NCI-H526 (cell line): ENCODE results near the gene COG3.
"Not testable (repeated sequence)": the region's sequence is repeated elsewhere in the genome, so short reads cannot be mapped to it uniquely, and the experiment has no call there.

Source experiments
- DNase-seq, 2 experiments: peaks; one replicate each; lab custom pipeline; 2025; lab: John Stamatoyannopoulos, UW

Gene COG3, protein sequence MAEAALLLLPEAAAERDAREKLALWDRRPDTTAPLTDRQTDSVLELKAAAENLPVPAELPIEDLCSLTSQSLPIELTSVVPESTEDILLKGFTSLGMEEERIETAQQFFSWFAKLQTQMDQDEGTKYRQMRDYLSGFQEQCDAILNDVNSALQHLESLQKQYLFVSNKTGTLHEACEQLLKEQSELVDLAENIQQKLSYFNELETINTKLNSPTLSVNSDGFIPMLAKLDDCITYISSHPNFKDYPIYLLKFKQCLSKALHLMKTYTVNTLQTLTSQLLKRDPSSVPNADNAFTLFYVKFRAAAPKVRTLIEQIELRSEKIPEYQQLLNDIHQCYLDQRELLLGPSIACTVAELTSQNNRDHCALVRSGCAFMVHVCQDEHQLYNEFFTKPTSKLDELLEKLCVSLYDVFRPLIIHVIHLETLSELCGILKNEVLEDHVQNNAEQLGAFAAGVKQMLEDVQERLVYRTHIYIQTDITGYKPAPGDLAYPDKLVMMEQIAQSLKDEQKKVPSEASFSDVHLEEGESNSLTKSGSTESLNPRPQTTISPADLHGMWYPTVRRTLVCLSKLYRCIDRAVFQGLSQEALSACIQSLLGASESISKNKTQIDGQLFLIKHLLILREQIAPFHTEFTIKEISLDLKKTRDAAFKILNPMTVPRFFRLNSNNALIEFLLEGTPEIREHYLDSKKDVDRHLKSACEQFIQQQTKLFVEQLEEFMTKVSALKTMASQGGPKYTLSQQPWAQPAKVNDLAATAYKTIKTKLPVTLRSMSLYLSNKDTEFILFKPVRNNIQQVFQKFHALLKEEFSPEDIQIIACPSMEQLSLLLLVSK

DNA sequence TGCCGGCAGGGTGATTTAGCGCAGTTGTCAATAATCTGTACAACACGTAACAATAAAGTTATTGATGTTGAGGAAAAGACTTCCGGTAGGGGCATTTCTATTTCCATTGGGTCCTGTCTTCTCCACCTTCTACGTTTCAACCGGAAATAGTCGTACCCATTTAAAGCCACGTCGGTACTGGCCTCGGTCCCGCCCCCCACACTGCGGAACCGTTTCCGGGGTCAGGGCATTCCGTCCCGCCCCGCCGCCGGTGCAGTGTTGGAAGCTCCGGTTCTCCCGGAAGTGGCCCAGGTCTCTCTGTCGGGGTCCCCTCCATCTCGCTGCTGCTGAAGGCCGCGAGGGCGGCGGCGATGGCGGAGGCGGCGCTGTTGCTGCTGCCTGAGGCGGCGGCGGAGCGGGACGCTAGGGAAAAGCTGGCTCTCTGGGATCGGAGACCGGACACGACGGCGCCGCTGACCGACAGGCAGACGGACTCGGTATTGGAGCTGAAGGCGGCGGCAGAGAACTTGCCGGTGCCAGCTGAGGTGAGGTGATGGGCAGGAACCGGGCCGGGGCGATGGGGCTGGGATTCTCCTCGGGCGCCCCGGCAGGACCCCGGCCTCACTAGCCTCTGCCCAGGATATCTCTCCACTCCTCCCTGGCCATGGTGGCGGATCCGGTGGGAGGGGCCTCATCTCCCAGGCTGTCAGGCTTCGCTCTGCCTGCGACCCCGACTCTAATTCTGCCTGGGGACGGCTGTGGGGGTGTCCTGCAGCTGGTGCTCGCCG is at the start of gene COG3:
Gene COG3 (plus strand): TSS at position 253 of the 767 bp plus-strand sequence. CDS start 98 bp downstream, at position 351.
- peak; percentile 99 for DNase-seq

DNA sequence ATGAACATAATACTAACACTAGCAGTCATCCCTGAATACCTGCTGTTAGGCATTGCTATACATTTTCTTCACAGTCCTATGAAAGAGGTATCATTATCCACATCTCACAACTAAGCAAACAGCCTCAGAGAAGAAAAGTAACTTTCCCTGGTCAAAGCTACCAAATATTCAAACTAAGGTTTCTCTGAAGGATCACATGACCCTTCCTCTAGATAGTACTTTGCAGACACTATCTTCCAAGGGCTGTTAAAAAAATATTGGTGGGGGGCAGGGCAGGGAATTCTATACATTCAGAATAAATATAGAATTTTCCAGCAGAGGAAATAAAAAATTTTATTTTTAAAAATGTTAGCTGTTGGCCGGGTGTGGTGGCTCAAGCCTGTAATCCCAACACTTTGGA is 49.6 kb upstream of the COG3 start:
- DNase-seq, result no peak

DNA sequence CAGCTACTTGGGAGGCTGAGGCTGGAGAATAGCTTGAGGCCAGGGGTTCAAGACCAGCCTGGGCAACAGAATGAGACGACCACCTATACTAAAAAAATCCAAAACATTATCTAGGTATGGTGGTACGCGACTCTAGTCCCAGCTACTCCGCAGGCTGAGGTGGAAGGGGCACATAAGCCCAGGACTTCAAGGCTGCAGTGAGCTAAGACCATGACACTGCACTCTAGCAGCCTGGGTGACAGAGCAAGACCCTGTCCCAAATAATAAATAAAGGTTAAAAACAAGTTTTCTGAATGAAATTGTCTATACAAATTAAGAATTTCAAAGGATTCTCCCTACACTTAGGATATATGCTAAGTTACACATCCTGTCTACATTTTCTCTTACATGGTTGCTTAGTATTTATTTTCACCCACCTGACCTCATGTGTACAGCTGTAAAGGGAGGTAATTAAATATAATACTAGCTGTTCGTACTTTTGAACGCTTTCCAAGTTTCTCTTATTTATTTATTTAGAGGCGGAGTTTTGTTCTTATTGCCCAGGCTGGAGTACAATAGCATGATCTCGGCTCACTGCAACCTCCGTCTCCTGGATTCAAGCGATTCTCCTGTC is 48.1 kb upstream of the COG3 start:
- DNase-seq, result no peak

DNA sequence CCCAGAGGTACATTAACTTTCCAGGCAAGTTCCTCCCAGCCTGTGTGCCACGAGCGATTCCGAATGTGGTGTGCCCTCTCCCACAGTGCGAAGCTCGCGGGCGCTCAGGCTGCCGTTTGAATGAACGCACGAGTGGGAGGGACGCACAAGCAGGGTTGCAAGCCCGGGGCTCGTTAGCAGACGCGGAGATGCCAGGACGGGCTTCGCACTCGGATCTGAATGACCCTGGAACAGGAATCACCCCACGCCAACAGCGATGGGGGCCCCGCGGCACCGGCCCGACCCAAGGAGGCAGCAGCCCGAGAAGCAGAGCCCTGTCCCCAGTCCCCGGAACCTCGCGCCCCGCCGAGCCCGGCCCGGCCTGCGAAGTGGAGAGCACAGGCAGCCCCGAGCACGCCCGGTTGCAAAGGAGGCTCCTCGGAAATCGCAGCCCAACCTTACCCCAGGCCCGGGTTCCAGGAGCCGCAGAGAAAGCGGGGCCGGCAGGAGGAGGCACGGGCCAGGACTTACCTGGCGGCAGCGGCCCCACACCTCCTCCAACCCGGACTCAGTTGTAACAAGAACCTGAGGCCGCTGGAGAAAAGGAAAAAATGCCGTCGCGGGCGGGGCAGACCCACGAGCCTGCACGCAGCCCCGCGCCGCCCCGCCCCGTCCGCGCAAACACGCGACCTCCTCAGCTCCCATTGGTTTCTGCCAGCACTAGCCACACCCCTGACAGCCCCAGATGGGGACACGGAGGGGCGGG is 46.8 kb upstream of the COG3 start, which contains the start of gene SLC25A30:
Gene SLC25A30 (minus strand): TSS at position 584 of the 745 bp plus-strand sequence. CDS start 6,948 bp downstream, outside the sequence.
- DNase-seq, result peak; percentile 95 to 98

DNA sequence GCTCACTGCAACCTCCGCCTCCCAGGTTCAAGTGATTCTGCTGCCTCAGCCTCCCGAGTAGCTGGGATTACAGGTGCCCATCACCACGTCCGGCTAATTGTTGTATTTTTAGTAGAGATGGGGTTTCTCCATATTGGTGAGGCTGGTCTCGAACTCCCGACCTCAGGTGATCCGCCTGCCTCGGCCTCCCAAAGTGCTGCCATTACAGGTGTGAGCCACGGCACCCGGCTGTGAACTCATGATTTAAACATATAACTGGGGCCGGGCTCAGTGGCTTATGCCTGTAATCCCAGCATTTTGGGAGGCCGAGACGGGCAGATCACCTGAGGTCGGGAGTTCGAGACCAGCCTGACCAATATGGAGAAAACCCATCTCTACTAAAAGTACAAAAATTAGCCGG is 45.4 kb upstream of the COG3 start:
- DNase-seq, result not testable (repeated sequence)

DNA sequence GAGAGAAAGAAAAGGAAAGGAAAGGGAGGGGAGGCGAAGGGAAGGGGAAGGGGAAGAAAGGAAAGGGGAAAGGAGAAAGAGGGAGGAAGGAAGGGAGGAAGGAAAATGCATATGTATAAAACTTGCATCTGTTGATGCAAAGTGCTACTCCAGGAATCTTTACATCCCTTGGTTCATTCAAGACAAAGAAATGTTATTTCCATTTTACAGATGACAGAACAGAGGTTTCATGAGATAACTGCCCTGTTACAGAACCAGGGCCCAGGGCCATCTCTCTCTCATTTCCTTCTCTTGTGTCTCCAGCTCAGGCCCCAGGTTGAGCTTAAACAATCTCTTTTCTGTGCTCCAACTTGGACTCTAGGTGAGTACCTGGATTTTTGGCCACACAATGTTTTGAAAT is 44.8 kb upstream of the COG3 start:
- no peak for DNase-seq

DNA sequence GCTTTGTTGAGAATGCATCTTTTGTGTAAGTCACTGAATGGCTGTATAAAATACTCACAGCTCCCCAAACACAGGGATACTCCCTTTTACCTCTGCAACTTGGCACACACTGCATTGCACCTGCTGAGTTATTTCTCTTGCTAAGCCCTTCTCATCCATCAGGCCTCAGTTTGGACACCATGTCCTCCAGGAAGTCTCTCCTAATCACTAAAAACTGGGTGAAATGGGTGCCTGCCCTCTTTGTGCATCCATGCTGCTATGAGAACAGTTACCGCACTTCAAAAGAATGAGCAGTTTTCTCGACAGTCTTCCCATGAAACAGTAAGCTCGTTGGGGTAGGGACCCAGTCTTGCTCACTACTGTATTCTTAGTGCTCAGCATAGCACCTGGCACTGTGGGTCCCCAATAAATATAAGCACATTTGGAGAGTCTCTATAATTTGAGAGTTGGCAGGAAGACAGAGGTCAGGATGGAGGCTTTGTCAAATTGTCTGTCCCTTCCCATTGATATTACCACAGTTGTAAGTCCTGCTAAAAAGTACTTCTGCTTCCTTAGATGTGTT is 41.9 kb upstream of the COG3 start:
- DNase-seq, result no peak

DNA sequence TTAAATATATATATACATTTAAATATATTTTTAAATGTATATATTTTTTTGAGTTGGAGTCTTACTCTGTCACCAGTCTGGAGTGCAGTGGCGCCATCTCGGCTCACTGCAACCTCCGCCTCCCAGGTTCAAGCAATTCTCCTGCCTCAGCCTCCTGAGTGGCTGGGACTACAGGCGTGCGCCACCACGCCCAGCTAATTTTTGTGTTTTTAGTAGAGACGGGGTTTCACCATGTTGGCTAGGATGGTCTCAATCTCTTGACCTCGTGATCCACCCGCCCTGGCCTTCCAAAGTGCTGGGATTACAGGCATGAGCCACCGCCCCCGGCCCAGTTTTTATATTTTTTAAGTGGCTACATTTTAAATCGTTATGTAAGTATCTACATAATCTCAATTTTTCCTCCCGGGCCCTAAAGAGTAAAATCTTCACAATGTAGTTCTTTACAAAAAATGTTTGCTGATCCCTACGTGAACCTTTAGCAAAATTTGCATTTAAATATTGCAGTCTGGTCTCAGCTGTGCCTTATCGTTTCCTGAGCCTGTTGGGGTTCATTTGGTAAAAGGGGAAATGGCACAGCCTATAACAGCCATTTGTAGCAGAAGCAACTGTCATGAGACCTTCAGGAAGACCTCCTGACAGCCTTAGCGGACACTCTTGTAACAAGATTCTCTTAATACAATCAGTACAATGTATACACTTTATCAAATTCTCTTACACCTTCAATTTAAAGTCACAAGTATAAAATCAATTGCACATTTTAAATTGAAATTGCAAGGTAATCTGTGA is 38.5 kb upstream of the COG3 start:
- DNase-seq, result not testable (repeated sequence)

DNA sequence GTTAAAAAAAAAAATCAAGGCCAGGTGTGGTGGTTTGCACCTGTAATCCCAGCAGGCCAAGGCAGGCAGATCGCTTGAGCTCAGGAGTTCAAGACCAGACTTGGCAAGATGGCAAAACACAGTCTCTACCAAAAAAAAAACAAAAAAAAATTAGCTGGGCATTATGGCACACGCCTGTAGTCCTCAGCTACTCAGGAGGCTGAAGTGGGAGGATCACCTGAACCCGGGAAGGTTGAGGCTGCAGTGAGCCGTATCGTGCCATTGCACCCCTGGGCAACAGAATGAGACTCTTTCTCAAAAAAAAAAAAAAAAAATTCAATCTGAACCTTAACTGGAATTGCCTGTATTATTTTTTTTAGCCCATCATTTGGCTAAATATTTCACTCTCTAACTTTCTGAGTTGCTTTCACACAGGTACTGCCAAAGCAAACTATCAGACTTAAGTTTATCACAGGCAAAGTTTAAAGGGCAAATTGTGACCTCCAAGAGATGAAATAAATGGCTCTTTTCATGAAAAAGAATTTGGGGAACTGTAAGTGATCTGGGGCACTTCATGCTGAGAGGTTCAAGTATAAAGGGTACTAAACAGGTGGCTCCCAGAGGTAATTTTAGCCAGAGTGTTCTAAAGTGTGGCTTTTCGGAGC is 31.9 kb upstream of the COG3 start:
- no peak for DNase-seq

DNA sequence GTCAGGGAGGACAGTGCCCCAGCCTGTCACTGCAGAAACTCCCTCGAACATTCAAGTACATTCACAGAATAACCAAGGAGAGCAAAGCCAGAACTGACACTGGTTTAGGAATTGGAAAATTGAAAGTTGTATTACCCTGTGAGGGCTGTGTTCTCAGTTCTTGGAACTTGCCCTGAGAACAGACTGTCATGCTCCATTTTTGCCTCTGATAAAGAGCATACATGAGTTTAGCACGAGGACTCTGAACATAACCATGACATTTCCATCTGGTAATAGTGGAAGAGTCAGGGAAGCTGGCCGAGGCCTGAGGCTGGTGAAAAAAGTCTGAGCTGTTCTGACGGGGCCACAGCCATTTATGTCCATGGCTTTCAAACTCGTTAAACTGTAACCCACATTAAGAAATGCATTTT is 31.4 kb upstream of the COG3 start:
- DNase-seq, result no peak

DNA sequence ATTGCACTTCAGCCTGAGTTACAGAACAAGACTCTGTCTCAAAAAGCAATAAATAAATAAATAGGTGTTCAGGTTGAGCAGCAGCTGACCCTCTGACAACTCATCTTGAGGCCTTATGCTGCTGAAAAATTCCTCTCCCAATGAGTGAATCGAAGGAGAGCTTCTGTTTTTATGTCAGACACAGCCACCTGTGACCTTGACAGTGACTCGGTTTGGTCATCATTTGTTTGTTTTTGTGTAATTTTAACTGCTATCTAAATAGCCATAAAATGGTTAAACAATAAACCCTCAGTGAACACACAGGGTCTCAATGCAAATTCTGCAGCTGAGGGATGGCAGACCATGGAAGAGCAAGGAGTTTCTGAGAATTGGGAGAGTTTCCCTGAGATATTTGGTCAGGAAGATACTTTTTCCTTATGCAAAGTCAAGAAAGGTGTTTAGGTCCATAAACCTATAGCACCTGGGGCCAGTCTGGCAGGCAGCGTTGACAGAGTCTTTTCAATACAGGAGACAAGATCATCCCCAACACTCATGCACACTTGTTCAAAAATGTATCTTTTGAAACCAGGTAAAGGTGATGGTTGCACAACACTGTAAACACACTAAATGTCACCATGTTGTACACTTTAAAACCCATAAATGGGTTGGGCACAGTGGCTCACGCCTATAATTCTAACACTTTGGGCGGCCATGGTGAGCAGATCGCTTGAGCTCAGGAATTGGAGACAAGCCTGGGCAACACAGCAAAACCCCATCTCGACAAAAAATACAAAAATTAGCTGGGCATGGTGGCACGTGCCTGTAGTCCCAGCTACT is 30.0 kb upstream of the COG3 start:
- peak; percentile 88 to 92 for DNase-seq

DNA sequence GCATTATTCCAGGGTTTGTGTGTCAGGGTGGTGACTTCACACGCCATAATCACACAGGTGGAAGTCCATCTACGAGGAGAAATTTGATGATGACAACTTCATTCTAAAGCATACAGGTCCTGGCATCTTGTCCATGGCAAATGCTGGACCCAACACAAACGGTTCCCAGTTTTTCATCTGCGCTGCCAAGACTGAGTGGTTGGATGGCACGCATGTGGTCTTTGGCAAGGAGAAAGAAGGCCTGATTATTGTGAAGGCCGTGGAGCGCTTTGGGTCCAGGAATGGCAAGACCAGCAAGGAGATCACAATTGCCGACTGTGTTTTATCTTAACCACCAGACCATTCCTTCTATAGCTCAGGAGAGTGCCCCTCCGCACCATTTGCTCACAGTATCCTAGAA is 28.4 kb upstream of the COG3 start:
- DNase-seq, result no peak

DNA sequence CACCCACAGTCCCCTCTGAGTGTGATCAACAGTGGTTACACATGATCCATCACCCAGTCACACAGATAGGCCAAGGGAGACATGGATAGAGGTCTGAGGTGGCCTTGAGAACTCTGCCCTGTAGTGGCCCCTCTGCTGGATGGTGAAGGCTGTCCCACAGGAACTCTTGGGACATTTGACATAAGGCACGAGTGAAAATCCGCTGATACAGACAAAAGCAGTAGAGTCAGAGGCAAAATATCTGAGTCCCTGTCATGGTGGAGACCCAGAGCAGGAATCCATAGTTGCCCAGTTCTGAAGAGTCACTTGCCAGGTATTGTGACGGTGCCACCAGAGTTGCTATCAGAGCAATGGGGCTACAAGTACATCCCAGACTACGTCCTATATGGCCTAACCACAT is 27.8 kb upstream of the COG3 start:
- DNase-seq, result no peak

DNA sequence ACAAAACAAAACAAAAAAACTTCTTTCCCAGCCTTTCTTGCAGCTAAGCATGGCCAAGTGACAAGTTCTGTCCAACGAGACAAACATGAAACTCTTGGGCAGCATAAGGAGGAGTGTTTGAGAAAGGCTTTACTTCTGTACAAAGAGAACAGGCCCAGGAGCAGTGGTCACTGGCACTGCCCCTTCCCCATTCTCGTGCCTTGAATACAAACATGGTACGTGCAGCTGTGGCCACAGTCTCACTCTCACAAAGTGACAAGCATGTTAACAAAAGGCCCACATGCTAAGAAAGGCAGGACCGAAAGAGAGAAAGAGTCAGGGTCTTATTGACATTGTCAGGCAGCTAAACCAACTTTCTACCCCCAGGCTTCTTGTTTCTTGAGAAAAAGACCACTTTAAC is 26.8 kb upstream of the COG3 start:
- no peak for DNase-seq

DNA sequence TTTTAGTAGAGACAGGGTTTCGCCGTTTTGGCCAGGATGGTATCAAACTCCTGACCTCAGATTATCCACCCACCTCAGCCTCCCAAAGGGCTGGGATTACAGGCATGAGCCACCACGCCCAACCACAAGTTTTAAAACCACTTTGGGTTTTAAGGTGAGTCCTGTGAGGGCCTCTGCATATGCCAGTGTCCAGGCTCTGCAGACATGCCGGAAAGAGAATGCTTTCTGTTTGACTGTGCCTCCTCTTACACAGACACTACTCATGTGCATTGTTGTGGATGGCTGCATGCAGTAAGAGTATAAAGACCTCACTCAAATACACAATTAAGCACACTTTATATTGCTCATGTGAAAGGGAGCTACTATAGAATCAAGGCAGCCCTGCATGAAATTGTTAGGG is 25.7 kb upstream of the COG3 start:
- DNase-seq, result no peak

DNA sequence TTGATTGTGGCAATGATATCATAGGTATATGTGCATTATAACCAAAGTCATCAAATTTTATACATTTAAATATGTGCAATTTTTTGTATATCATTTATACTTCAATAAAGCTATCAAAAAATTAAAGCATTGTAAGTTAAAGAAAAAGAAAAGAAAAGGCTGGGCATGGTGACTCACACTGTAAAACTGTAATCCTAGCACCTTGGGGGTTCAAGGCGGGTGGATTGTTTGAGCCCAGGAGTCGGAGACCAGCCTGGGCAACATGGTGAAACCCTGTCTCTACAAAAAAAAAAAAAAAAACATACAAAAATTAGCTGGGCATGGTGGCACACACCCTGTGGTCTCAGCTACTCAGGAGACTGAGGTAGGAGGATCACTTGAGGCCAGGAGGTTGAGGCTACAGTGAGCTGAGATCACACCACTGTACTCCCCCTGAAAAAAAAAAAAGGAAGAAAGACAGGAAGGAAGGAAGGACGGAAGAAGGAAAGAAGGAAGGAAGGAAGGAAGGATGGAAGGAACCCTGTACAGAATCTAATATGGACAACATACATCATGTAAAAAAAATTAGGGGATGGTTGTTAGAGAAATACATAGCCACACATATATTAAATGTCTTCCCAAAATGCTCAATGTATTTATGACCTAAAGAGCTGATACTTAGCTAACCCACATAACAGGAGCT is 24.8 kb upstream of the COG3 start:
- no peak for DNase-seq

DNA sequence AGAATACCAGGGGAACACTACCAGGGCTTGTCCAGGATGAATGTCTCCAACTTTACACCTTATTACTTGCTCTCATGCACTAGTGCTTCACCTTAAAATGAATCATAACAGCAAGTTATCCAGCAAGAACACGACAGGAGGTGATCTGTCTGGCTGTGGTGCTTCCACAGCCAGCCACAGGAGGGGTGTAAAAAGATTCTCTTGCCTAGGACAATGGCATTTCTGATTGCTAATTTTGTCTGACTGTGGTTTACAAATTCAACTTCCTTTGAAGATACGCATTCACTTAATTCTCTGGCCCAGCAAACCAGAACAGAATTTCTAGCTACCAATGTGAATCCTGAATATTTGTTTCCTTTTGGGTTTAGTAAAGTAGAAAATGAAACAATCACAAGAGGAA is 23.1 kb upstream of the COG3 start:
- DNase-seq, result no peak

DNA sequence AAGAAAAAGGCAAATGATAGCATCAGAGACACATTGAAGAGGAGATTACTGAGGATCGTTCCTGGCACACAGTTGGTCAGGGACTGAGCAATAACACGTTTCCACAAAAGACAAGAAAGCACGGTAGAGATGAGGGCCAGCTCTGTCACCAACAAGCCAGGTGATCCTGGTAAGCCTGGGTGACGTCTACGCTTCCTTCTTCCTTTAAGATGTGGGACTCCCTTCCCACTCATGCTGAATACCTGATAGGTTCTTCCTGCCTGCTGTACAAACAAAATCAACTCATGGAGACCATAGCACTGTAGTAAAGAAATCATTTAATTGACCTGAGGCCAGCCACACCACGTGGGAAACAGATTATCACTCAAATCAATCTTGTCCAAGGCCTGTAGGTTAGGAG is 19.7 kb upstream of the COG3 start:
- DNase-seq, result no peak
